ENCODE measurements around the gene FAM234A.

FAM234A gene

DNA sequence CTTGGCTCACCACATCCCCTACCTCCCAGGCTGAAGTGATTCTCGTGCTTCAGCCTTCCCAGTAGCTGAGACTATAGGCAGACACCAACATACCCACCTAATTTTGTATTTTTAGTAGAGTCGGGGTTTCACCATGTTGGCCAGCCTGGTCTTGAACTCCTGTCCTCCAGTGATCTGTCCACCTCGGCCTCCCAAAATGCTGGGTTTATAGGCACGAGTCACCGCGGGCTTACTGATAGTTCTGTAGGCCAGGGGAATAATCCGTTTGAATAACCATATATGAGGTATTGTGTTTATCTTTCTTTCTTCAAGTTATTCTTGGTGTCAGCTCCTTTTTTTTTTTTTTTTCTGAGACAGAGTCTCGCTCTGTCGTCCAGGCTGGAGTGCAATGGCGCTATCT lies 7.7 kb downstream of the FAM234A start:
- Histone ChIP-seq H3K27me3 (ENCODE audit: insufficient read depth, low read depth) (no peaks in the 10 kb centered on the region), H4K20me1 (ENCODE audit: insufficient read depth) (no peaks in the 10 kb centered on the region), H3K4me3 (IDR thresholded peaks at IDR 0.05; ENCODE audit: insufficient read depth, low read depth, low read length) (no peak overlapping the region), H3K79me2 (ENCODE audit: insufficient read depth, low read depth) (no peaks in the 10 kb centered on the region), H2AFZ (ENCODE audit: low read depth) (no peak overlapping the region), H3K4me1 (ENCODE audit: low read depth, poor library complexity, severe bottlenecking) (peaks cover 19% of the 10 kb centered on the region), H3K9ac (no peak overlapping the region), H3K4me2 (no peak overlapping the region), H3K27ac (no peak overlapping the region), H3K36me3 (ENCODE audit: insufficient read depth) (no peaks in the 10 kb centered on the region)
- no peak for TF ChIP-seq CTCF (conservative IDR thresholded peaks at IDR 0.05; ENCODE audit: low read depth, low read length)

GRCh38 chr16:243348-243747 lies 8.7 kb downstream of the FAM234A start:
- H3K27me3 ChIP-seq (ENCODE audit: insufficient read depth, low read depth), result no peaks in the 10 kb centered on the region
- H3K9ac ChIP-seq, result no peak overlapping the region
- no peaks in the 10 kb centered on the region for H4K20me1 ChIP-seq (ENCODE audit: insufficient read depth)
- no peak for TF ChIP-seq CTCF (conservative IDR thresholded peaks at IDR 0.05; ENCODE audit: low read depth, low read length)
- no peaks in the 10 kb centered on the region for H3K79me2 ChIP-seq (ENCODE audit: insufficient read depth, low read depth)
- no peak overlapping the region for H2AFZ ChIP-seq (ENCODE audit: low read depth)
- peaks cover 19% of the 10 kb centered on the region for H3K4me1 ChIP-seq (ENCODE audit: low read depth, poor library complexity, severe bottlenecking)
- no peak overlapping the region for H3K4me3 ChIP-seq (IDR thresholded peaks at IDR 0.05; ENCODE audit: insufficient read depth, low read depth, low read length)
- no peak overlapping the region for H3K4me2 ChIP-seq
- H3K36me3 ChIP-seq (ENCODE audit: insufficient read depth), result no peaks in the 10 kb centered on the region
- no peak overlapping the region for H3K27ac ChIP-seq

DNA sequence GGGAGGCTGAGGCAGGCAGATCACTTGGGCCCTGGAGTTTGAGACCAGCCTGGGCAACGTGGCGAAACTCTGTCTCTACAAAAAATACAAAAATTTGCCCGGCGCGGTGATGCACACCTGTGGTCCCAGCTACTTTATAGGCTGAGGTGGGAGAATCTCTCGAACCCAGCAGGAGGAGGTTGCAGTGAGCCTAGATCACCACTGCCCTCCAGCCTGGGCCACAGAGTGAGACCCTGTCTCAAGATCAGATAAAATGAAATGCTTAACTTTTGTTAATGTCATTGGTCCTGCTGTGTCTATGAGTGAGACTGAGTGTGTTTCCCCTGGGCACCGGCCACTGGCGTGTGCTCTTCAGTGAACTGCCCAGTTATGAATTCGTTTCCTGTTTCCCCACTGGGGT lies 10.5 kb downstream of the FAM234A start:
- Histone ChIP-seq H3K4me1 (ENCODE audit: low read depth, poor library complexity, severe bottlenecking) (peaks cover 9% of the 10 kb centered on the region), H3K4me3 (IDR thresholded peaks at IDR 0.05; ENCODE audit: insufficient read depth, low read depth, low read length) (no peak overlapping the region), H3K27me3 (ENCODE audit: insufficient read depth, low read depth) (no peaks in the 10 kb centered on the region), H3K27ac (no peak overlapping the region), H3K4me2 (no peak overlapping the region), H3K79me2 (ENCODE audit: insufficient read depth, low read depth) (no peaks in the 10 kb centered on the region), H3K9ac (no peak overlapping the region), H4K20me1 (ENCODE audit: insufficient read depth) (no peaks in the 10 kb centered on the region), H2AFZ (ENCODE audit: low read depth) (no peak overlapping the region), H3K36me3 (ENCODE audit: insufficient read depth) (no peaks in the 10 kb centered on the region)
- no peak for TF ChIP-seq CTCF (conservative IDR thresholded peaks at IDR 0.05; ENCODE audit: low read depth, low read length)

DNA sequence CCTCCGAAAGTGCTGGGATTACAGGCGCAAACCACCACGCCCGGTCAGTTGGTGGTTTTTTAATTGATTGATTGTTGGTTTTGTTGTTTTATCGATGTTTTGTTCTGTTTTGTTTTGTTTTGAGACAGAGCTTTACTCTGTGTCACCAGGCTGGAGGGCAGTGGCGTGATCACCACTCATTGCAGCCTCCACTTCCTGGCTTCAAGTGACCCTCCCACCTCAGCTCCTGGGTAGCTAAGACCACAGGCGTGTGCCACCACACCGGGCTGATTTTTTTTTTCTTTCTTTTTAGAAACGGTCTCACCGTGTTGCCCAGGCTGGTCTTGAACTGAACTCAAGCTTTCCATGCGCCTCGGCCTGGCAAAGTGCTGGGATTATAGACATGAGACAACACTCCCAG lies 12.4 kb downstream of the FAM234A start:
- no peak for TF ChIP-seq CTCF (conservative IDR thresholded peaks at IDR 0.05; ENCODE audit: low read depth, low read length)
- no peak overlapping the region for H3K9ac ChIP-seq

GRCh38 chr16:249431-249830 lies 14.8 kb downstream of the FAM234A start:
- H3K4me2 ChIP-seq, result no peak overlapping the region
- H3K36me3 ChIP-seq (ENCODE audit: insufficient read depth), result no peaks in the 10 kb centered on the region
- no peak overlapping the region for H2AFZ ChIP-seq (ENCODE audit: low read depth)
- H3K79me2 ChIP-seq (ENCODE audit: insufficient read depth, low read depth), result no peaks in the 10 kb centered on the region
- no peak for TF ChIP-seq CTCF (conservative IDR thresholded peaks at IDR 0.05; ENCODE audit: low read depth, low read length)
- no peaks in the 10 kb centered on the region for H3K27me3 ChIP-seq (ENCODE audit: insufficient read depth, low read depth)
- H3K4me3 ChIP-seq (IDR thresholded peaks at IDR 0.05; ENCODE audit: insufficient read depth, low read depth, low read length), result no peak overlapping the region
- no peaks in the 10 kb centered on the region for H4K20me1 ChIP-seq (ENCODE audit: insufficient read depth)
- H3K27ac ChIP-seq, result no peak overlapping the region
- no peak overlapping the region for H3K9ac ChIP-seq
- no peaks in the 10 kb centered on the region for H3K4me1 ChIP-seq (ENCODE audit: low read depth, poor library complexity, severe bottlenecking)

More for the DNA sequence above, 12.4 kb downstream of the FAM234A start:
- Histone ChIP-seq H3K27ac (no peak overlapping the region), H4K20me1 (ENCODE audit: insufficient read depth) (no peaks in the 10 kb centered on the region), H3K79me2 (ENCODE audit: insufficient read depth, low read depth) (no peaks in the 10 kb centered on the region), H3K27me3 (ENCODE audit: insufficient read depth, low read depth) (no peaks in the 10 kb centered on the region), H2AFZ (ENCODE audit: low read depth) (no peak overlapping the region), H3K4me2 (no peak overlapping the region), H3K4me3 (IDR thresholded peaks at IDR 0.05; ENCODE audit: insufficient read depth, low read depth, low read length) (no peak overlapping the region), H3K36me3 (ENCODE audit: insufficient read depth) (no peaks in the 10 kb centered on the region), H3K4me1 (ENCODE audit: low read depth, poor library complexity, severe bottlenecking) (no peaks in the 10 kb centered on the region)

Measured in KMS-11 (cell line).